ENCODE data around the gene BLOC1S4.
"Not testable (repeated sequence)": the region's sequence is repeated elsewhere in the genome, so short reads cannot be mapped to it uniquely, and the experiment has no call there.

BLOC1S4 gene

DNA sequence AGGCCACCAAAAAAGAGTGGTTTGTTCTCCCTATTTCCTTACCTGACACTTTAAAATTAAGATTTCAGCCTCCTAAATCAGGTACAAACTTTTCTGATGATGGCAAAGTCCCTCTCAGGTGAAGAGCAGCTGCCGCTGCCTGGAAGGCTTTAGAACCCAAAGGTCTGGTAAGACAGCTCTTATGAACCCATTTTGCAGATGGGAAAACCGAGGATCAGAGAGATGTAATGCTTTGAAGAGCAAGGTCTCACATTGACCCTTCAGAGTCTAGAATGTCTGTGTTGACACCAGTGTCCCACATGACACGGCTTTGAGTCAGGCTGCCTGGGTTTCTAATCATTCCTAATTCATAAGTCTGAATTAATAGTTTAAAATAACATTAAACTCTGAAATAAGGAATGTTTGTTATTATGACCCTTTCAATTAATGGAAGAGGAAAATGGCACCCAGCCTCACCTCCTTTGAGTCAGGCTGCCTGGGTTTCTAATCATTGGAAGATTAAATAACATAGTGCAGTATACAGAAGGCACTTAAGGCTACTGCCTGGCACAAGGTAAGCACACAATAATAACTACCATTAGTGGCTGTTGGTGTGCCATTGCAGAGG, 38.6 kb downstream of the BLOC1S4 start:
- DNase-seq (ENCODE audit: low read depth, low spot score), result no peak
- TF ChIP-seq, protein P1, sequence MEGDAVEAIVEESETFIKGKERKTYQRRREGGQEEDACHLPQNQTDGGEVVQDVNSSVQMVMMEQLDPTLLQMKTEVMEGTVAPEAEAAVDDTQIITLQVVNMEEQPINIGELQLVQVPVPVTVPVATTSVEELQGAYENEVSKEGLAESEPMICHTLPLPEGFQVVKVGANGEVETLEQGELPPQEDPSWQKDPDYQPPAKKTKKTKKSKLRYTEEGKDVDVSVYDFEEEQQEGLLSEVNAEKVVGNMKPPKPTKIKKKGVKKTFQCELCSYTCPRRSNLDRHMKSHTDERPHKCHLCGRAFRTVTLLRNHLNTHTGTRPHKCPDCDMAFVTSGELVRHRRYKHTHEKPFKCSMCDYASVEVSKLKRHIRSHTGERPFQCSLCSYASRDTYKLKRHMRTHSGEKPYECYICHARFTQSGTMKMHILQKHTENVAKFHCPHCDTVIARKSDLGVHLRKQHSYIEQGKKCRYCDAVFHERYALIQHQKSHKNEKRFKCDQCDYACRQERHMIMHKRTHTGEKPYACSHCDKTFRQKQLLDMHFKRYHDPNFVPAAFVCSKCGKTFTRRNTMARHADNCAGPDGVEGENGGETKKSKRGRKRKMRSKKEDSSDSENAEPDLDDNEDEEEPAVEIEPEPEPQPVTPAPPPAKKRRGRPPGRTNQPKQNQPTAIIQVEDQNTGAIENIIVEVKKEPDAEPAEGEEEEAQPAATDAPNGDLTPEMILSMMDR (IDR thresholded peaks at IDR 0.05; ENCODE audit: low read depth, low read length), result no peak
- H3K4me3 ChIP-seq (ENCODE audit: low read depth, low read length), result no peak overlapping the region
- in situ Hi-C loops (cut with HindIII; ENCODE audit: low sequenced_read_pairs), result no loop called here

DNA sequence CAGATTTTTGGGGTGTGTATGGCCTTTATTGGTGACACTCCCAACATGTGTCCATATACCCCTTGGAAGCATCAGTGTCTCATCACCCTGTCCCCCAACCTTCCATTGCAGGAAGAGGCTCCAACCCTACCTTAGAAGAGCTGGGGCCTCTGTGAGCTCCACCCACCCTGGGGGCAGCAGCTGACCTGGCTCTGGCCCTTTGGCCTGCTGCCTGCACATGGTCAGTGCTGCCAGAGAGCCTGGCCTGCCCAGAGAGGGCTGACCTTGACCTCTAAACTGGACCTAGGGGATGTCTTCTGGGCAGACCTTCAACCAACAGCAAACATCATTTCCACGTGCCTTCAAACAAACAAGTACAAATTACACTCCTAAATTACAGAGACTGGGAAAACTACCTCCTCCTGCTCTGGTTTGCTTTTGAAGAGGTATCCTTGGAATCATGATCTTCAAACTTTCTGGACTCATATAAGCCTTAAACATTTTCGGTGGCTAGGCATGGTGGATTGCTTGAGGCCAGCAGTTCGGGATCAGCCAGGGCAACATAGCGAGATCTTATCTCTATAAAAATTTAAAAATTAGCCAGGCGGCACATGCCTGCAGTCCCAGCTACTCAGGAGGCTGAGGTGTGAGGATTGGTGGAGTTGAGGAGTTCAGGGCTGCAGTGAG, 39.2 kb downstream of the BLOC1S4 start:
- H3K4me3 ChIP-seq (ENCODE audit: low read depth, low read length), result no peak overlapping the region
- DNase-seq (ENCODE audit: low read depth, low spot score), result no peak
- in situ Hi-C loops (cut with HindIII; ENCODE audit: low sequenced_read_pairs), result no loop called here
- TF ChIP-seq, protein P1 (IDR thresholded peaks at IDR 0.05; ENCODE audit: low read depth, low read length), result no peak

- DNase-seq (ENCODE audit: low read depth, low spot score); H3K4me3 ChIP-seq (ENCODE audit: low read depth, low read length); in situ Hi-C loops (cut with HindIII; ENCODE audit: low sequenced_read_pairs): not testable (repeated sequence)
Observed at GRCh38 chr4:6756345-6756744, 40.4 kb downstream of the BLOC1S4 start.

DNA sequence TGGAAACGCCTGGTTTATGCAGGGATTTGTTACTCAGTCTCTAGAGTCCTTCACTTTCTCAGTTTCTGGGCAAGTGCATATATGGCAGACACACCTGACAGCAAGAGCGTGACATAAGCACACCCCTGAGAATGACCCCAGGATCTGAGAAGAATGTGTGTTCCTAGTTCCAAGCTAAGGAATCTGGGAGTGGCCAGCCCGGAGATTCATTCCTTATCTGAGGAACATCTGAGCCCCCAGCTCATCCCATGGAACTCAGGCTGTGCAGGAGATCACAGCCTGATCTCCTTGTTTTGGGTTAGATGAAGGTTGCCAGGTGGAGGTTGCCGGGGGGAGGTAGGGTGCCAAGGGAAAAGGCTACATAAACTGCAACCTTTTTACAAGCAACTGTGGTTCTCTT, 42.8 kb downstream of the BLOC1S4 start:
- TF ChIP-seq, protein P1 (IDR thresholded peaks at IDR 0.05; ENCODE audit: low read depth, low read length), result no peak
- no peak for DNase-seq (ENCODE audit: low read depth, low spot score)
- in situ Hi-C loops (cut with HindIII; ENCODE audit: low sequenced_read_pairs), result no loop called here
- H3K4me3 ChIP-seq (ENCODE audit: low read depth, low read length), result no peak overlapping the region

GRCh38 chr4:6760865-6761264, 44.9 kb downstream of the BLOC1S4 start:
- no peak overlapping the region for H3K4me3 ChIP-seq (ENCODE audit: low read depth, low read length)
- TF ChIP-seq, protein P1 (IDR thresholded peaks at IDR 0.05; ENCODE audit: low read depth, low read length), result no peak
- DNase-seq (ENCODE audit: low read depth, low spot score), result no peak
- in situ Hi-C loops (cut with HindIII; ENCODE audit: low sequenced_read_pairs), result no loop called here

- in situ Hi-C loops (cut with HindIII; ENCODE audit: low sequenced_read_pairs), result no loop called here
- TF ChIP-seq, protein P1 (IDR thresholded peaks at IDR 0.05; ENCODE audit: low read depth, low read length), result no peak
- H3K4me3 ChIP-seq (ENCODE audit: low read depth, low read length), result no peak overlapping the region
- DNase-seq (ENCODE audit: low read depth, low spot score), result no peak
Observed at GRCh38 chr4:6761649-6762615, 46.0 kb downstream of the BLOC1S4 start.

Data from astrocyte of the spinal cord (primary cell).